CD4-positive, alpha-beta T cell treated with Interleukin-6 for 4 hours (primary cell): ENCODE measurements around the gene LMF1.

Experiments used
- DNase-seq: peaks from one replicate; pipeline ENCODE4 v3.0.0-alpha.2; 2020; ENCODE audit warnings: mixed read lengths

The LMF1 gene

GRCh38 chr16:878072-878784 lies 92.6 kb downstream of the LMF1 start:
- DNase-seq = no peak

DNA sequence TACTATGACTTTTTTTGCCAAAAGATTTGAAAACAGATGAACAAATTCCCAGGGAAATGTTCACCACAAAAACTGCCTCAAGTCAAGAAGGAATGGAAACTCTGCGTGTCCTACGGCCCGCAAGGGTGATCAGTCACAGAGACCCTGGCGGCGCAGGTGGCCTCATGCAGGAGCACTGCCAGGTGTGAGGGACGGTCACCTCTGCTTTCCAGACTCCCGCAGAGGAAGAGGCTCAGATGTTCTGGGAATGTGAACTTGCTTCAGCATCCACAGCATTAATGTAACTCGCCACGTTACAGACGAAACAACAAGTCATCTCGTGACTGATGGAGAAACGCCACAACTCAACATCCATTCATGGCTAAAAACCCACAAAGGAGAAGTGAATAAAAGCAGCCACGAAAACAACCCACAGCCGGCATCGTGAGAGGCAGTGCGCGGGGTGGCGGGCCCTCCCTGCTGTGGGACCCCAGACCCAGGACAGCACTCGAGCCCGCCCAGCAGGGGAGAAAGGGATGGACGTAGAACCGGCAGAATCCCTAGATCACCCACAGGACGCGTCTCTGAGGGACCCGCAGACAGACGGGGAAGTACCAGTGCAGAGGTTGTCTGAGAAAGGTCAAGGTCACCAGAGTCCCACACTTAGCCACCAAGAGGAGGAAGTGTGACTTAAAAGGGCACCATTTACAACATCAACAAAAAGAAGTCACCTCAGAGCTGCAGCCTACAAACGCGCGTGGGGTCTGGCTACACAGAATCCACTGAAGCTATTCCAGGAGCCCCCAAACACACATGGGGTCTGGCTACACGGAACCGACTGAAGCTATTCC lies 93.3 kb downstream of the LMF1 start:
- DNase-seq = no peak

DNA sequence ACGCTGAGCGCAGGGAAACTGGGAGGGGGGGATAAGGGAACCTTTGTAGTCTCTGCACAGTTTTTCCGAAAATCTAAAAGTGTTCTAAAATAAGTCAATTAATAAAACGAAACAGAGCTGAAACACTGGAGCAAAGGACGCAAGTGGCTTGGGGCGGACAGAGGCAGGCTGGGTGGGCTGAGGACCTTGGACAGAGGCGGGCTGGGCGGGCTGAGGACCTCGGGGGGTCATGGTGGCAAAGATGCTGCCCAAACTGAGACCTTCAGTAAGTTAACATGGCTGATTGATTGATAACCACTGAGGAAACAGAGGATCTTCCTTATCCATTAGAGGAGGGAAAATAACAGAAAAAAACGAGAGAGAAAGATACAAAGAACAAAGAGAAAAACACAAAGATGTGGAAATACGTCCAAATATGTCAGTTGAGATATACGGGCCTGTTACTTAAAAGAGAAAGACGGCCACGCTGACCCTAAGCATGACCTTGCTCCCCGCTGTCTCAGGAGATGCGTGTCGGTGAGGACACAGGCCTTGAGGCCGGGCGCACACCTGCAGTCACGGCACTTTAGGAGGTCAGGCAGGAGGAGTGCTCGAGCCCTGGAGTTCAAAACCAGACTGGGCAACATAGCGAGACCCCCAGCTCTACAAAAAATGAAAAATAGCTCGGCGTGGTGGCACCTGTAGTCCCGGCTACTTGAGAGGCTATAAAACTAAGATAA lies 94.1 kb downstream of the LMF1 start:
- no peak for DNase-seq

- DNase-seq = no peak
Measured at GRCh38 chr16:876041-876335, 94.8 kb downstream of the LMF1 start.

- no peak for DNase-seq
Measured at GRCh38 chr16:875182-876040, 95.4 kb downstream of the LMF1 start.

- DNase-seq = no peak
Measured at GRCh38 chr16:874366-875181, 96.2 kb downstream of the LMF1 start.

DNA sequence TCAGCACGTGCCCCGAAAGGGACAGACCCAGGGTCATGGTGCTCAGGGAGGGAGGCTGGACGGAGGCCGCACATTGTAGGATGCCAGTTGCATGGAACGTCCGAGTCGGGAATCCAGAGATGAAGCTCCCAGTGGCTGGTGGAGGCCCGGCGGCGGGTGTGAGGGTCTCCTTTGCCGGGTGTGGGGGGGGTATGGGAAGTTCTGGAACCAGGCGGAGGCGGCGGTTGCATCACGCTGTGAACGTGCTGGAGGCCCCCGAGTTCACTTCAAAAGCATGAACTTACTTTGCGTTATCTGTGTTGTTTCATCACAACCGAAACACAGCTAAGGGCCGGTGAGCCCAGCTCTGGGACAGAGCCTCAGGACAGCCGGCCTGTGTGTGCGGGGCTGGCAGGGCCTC lies 96.9 kb downstream of the LMF1 start:
- no peak for DNase-seq

DNA sequence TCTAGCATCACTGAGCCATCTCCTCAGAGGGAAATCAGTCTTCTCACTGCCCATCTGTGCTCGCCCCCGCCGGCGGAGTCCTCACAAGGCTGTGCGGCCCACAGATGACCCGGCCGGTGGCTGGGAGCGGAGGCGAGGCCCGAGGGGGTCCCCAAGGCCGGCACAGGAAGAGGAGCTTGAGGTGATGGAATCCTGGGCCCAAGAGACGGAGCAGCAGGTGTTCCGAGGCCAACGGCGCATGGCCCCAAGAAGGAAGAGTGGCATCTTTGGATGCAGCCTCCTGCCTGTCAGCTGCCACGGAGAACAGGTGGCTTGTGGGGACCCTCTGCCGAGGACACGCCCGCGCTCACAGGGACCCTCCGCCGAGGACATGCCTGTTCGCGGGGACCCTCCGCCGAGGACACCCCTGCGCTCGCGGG lies 97.5 kb downstream of the LMF1 start:
- no peak for DNase-seq

DNA sequence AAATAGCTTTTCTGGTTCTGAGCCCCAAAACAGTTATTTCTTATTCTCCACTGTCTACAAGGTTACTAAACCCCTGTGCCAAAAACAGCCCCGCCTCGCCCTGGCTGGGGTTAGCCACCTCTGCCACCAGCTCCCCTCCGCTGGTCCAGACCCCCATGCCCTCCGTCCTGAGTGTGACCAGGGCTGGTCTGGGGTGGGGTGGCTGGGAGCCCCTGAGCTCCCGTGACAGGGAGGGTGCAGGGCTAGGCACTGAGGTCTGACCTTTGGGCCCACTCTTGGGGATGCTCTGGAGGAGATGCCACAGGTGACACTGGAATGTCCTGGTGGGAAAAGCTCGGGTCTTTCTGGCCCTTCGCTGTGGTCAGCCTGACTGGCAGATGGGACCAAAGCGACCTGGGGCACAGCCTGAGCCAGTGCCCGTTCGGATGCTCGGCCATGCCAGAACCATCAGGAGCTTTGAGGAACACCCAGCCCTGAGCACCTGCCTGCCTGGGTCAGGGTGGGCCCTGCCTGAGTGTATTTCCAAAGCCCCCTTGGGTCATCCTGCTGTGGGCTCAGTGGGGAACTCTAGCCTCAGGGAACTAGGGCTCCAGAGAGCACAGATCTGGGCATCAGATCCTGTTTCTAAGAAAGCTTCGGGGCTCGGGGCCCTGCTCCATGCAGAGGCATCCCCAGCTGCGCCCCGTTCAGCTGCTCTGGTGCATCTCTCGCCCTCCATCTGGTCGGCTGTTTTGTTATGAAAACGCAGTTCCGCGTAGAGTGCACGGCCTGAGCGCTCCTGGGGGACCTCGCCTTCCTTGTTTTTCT lies 98.1 kb downstream of the LMF1 start:
- DNase-seq = no peak

DNA sequence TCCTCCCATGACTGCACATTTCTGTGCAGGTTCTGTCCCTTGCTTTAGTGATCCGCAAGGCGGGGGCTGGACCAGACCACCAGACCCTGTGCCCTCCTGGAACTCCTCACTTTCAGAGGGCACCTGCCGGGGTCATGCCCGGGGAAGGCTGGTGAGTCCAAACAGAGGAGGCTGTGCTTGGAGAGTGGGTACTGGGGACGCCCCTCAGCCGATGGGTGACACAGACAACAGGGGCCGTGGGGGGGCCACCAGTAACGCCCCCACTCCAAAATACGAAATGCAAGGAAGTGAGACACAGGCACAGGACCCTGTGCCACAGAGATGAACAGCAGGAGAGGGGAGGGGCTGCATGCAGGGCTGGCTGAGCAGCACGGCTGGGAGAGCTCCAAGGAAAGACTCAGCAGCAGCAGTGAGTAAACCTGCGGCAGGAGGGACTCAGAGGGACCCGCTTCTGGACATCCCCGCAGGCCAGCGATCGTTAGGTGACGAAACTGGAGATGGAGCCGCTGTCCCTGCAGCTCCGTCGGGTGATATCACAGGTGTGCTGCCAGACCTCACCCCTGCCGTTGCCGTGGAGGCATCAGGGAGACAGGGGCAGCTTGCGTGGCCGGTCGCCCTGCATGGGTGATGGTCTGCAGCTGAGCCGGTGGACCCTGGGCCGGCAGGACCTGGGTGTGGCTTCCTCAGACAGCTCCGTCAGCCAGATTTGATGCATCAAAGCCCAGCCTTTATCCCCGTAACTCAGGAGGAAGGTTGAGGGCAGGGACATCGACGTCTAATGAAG lies 99.0 kb downstream of the LMF1 start:
- DNase-seq = no peak

GRCh38 chr16:870856-871561 lies 99.8 kb downstream of the LMF1 start:
- DNase-seq = no peak

DNA sequence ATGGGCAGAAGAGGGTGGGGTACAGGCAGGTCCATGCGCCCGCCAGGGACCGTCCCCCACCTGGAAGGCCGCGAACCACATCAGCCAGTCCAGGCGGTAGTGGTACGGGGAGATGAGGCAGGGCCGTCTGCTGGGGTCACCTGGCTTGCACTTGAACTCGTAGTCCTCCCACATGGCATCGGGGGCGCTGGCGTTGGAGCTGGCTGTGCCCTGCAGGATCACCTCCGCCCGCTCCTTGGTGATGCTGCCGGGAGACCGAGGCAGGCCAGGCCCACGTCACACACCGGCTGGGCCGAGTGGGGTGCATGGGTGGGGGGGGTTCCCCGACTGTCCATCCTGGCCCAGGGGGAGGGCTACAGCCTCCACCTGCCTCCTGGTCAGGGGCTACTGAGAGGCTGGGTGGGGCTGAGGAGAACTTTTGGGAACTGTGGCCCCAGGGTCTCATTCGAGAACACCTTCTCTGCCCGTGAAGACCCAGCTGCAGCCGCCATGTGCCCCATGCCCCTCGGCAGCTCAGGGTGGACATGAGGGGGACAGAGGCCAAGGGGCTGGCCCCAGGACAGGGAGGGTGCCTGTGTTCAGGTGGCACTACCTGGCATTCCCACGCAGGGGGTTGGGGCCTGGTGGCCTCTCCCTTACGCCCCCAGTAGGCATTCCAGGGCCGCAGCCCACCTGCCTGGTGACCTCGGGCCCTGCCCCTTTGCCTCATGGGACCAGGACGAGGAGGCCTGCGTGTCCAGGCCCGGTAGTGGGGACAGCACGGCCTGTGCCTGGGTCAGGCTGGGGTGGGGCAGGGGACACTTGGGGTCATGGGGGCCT lies 100.8 kb downstream of the LMF1 start:
- no peak for DNase-seq

DNA sequence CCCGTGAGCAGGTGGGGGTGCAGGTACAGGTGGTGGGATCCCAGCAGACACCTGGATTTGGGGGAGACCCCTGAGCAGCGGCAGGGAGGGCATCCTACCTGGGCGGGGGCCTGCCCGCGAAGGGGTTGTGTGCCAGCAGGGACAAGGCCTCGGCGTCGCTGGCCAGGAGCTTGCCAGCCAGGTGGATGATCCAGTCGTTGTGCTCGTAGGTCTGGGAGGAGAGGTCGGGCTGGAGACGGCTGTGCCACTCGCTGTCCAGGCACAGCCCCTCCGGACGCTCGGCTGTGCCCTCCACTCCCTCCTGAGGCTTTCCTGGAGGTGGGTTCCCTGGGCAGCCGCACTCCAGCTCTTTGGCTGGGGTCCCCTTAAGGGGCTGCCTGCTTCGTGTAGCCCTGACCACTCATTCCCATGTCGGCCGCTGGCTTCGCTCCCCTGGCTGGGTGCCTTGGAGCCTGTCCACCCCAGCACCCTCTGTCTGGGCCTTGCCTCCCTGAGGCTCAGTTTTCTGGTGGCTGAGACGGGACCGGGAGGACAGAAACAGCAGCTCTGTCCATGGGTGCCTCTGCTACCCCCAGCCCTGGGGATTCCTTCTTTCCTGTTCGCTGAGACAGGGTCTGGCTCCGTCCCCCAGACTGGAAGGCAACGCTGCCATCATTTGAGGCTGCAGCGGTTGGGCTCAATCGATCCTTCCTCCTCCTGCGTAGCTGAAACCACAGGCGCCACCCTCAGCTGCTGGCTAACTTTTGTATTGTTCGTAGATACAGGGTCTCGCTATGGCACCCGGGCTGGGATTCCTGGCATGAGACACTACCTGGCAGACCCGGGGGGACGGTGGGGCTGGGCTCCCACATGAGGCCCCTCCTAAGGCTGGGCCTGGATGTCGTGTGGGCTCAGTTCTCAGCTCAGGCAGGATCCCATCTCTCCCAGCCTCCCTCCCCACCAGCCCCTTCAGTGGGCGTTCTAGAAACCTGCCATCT lies 101.7 kb downstream of the LMF1 start:
- DNase-seq = no peak

GRCh38 chr16:868386-868755 lies 102.4 kb downstream of the LMF1 start:
- no peak for DNase-seq

DNA sequence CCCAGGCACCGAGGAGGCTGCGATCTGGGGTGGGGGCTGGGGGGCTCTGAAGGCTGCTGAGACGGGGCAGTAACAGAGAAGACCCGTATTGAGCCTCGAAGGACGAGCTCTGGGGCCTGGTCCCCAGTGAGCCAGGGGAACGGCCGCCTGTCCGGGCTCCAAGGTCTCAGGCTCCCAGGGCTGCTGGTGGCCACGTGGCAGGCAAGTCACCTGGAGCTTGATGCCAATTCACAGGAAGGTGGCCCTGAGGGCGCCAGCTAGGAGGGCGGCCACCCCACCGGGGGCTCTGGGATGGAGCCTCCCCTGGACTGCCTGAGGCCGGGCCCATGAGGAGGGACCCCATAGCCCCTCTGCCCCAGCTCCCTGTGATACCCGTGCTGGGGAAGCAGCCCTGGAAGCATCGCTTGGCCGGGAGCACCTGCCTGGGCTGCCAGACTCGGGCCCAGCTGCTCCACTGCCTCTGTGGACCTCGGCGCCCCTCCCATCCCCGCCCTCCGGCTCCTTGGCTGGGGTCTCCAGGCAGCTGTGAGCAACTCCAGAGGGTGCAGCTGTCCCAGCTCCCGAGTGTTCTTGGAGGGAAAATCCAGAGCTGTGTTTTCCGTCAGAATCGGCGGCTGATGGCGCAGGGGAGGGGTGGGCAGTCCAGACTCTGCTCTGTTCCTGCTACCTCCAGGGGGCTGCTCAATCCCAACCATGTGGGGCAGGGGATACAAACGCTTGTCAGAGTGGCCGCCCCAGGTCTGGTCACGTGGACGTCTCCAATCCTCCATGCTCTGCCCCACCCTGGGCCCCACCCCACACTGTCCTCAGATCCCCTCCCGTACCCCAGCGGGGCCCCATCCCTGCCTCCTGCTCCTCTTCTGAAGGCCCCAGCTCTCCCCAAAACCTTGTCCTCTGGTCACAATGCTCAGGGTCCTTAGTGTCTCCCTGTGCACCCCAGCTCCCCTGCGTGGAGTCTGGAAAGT lies 103.1 kb downstream of the LMF1 start:
- no peak for DNase-seq

DNA sequence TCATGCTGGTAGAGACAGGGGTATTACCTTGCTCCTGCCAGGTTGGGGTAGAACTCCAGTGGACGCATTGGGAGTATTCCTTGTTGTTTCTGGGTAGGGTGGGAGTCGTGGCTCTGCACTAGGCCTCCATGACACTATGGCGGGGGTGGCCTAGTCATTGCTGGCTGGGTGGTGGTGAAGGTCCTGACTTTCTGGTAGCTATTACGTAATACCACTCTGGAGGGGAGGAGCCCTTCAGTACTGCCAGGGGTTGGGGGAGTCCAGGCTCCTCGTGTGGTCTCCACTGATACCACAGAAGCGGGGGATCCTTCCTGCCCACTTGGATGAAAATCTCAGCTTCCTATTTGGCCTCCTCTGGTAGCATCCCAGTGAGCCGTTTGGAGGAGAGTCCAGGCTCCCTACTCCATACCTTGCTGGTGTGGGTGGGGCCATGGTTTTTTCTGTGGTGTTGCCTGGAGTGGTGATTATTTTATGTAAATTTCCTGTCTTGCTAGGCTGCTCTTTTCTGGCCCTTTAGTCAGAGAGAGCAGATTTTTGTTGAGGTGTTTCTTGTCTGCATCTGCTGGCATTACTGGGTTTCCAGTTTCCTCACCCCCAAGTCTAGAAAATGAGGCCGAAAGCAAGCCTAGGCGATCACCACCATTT lies 104.4 kb downstream of the LMF1 start:
- no peak for DNase-seq
